Endothelial cell of umbilical vein (primary cell): Measurements from ENCODE around the gene EVC. TPM values are rescaled to one million over a fixed set of nuclear protein-coding genes. Genes with fewer than 3 reads are reported as not detected.

ENCODE experiments used
- BruUV-seq: library from RNA; stranded (reverse); fragments of 400-500 nt; replicated peaks from 2 replicates; lab custom pipeline; 2021; lab: Mats Ljungman, UMichigan
- CTCF ChIA-PET: fragments of 300-600, 350-600 bp; sonication (Branson Sonifier 250); formaldehyde crosslinking; loops from one replicate; lab custom pipeline; 2021; ENCODE audit warnings: antibody characterized with exemption, inconsistent platforms; lab: Charles Lee
- POLR2A ChIA-PET: fragments of 300-600, 350-600 bp; sonication (Branson Sonifier 250); formaldehyde crosslinking; loops from one replicate; lab custom pipeline; 2021; ENCODE audit warnings: antibody characterized with exemption, inconsistent platforms; lab: Charles Lee
- DNase-seq: peaks from one replicate; pipeline ENCODE4 v3.0.0-alpha.2; 2011; ENCODE audit warnings: low read depth, low spot score
- FAIRE-seq: peaks from 2 replicates; lab custom pipeline; 2011; peaks lifted over from hg19 to GRCh38; lab: Jason Lieb, UNC
- H2AFZ ChIP-seq: 2 replicates; pipeline ENCODE4 v1.6.0; 2012; ENCODE audit warnings: low read depth, low read length, control low read depth, inconsistent platforms
- H3K27ac ChIP-seq: 2 replicates; pipeline ENCODE4 v1.5.1; 2011; ENCODE audit warnings: low read depth, mild to moderate bottlenecking, control low read depth, low read length, moderate library complexity; ENCODE audit not compliant: insufficient read depth
- H3K27me3 ChIP-seq, 2 experiments: 2 replicates each; pipeline versions ENCODE4 v1.6.0 to v1.6.1; 2011; ENCODE audit warnings: low read length in 2 of 2, mixed read lengths in 1 of 2; ENCODE audit not compliant: control insufficient read depth in 2 of 2, insufficient read depth in 2 of 2
- H3K36me3 ChIP-seq, 2 experiments: 2 replicates in 1 of 2; 3 replicates in 1 of 2; pipeline ENCODE4 v1.5.1; 2011; ENCODE audit warnings: low read length in 2 of 2, mild to moderate bottlenecking in 1 of 2, moderate library complexity in 1 of 2; ENCODE audit not compliant: control insufficient read depth in 2 of 2, insufficient read depth in 2 of 2; ENCODE audit errors: extremely low read depth in 1 of 2
- H3K4me1 ChIP-seq: 3 replicates; pipeline ENCODE4 v1.5.1; 2011; ENCODE audit warnings: mild to moderate bottlenecking, low read length; ENCODE audit not compliant: control insufficient read depth, insufficient read depth; ENCODE audit errors: extremely low read depth
- H3K4me2 ChIP-seq: 2 replicates; pipeline ENCODE4 v1.6.1; 2011; ENCODE audit warnings: low read length, control low read depth, mixed read lengths; ENCODE audit not compliant: insufficient read depth
- H3K4me3 ChIP-seq, 3 experiments: fragments of 200-600 bp in 1 of 3; sonication (generic), shearing (Covaris generic) in 1 of 3; replicated peaks in 1 of 3; 2 replicates each; pipeline ENCODE4 v1.5.1; 2011 to 2016; ENCODE audit warnings: control low read depth in 3 of 3, low read length in 3 of 3, mild to moderate bottlenecking in 2 of 3, inconsistent platforms in 1 of 3, low read depth in 1 of 3, moderate library complexity in 1 of 3; ENCODE audit not compliant: insufficient read depth in 1 of 3
- H3K79me2 ChIP-seq: 2 replicates; pipeline ENCODE4 v1.6.0; 2012; ENCODE audit warnings: low read length, inconsistent platforms; ENCODE audit not compliant: control insufficient read depth, insufficient read depth
- H3K9ac ChIP-seq: replicated peaks from 2 replicates; pipeline ENCODE3; 2011; ENCODE audit warnings: low read length, control low read depth; ENCODE audit not compliant: insufficient read depth; ENCODE audit errors: extremely low read depth
- H3K9me1 ChIP-seq: replicated peaks from 3 replicates; pipeline ENCODE4 v1.6.0; 2011; ENCODE audit warnings: mild to moderate bottlenecking, low read length; ENCODE audit not compliant: control insufficient read depth, insufficient read depth; ENCODE audit errors: extremely low read depth
- H3K9me3 ChIP-seq: replicated peaks from 2 replicates; pipeline ENCODE4 v1.5.1; 2012; ENCODE audit warnings: low read length, inconsistent platforms; ENCODE audit not compliant: control insufficient read depth, insufficient read depth
- H4K20me1 ChIP-seq: replicated peaks from 2 replicates; pipeline ENCODE3; 2011; ENCODE audit warnings: mild to moderate bottlenecking, low read length; ENCODE audit not compliant: control insufficient read depth, insufficient read depth; ENCODE audit errors: extremely low read depth
- CTCF ChIP-seq, 2 donors: IDR thresholded peaks; 1 replicate in 1 of 2; 2 replicates in 1 of 2; pipeline ENCODE4 v1.5.1; 2011; ENCODE audit warnings: low read length in 2 of 2, mild to moderate bottlenecking in 2 of 2, moderate library complexity in 2 of 2, control low read depth in 1 of 2, inconsistent platforms in 1 of 2, low read depth in 1 of 2; ENCODE audit not compliant: insufficient read depth in 1 of 2; ENCODE audit errors: extremely low read depth in 1 of 2
- EZH2 ChIP-seq: IDR thresholded peaks from 2 replicates; pipeline ENCODE4 v1.6.1; 2012; ENCODE audit warnings: borderline replicate concordance, low read depth, mild to moderate bottlenecking, moderate library complexity, low read length, inconsistent platforms; ENCODE audit not compliant: severe bottlenecking
- FOS ChIP-seq: IDR thresholded peaks from 2 replicates; pipeline ENCODE4 v1.6.1; 2011; ENCODE audit warnings: mild to moderate bottlenecking, low read length, moderate library complexity, borderline replicate concordance; ENCODE audit not compliant: insufficient read depth
- GATA2 ChIP-seq: IDR thresholded peaks from 2 replicates; pipeline ENCODE4 v1.7.0; 2011; ENCODE audit warnings: low read depth, mild to moderate bottlenecking, moderate library complexity, mixed read lengths, low read length; ENCODE audit not compliant: insufficient read length, insufficient read depth
- JUN ChIP-seq: IDR thresholded peaks from 2 replicates; pipeline ENCODE4 v1.6.1; 2011; ENCODE audit warnings: borderline replicate concordance, low read depth; ENCODE audit not compliant: insufficient read length, insufficient read depth
- MAX ChIP-seq: IDR thresholded peaks from 2 replicates; pipeline ENCODE4 v1.6.1; 2011; ENCODE audit not compliant: insufficient read depth, insufficient read length
- MYC ChIP-seq: IDR thresholded peaks from one replicate; pipeline ENCODE4 v1.6.1; 2011; ENCODE audit warnings: mild to moderate bottlenecking, low read depth, low read length
- POLR2A ChIP-seq: IDR thresholded peaks from 2 replicates; pipeline ENCODE4 v1.6.1; 2012; ENCODE audit warnings: low read depth, mild to moderate bottlenecking, control low read depth, low read length
- POLR2AphosphoS5 ChIP-seq: IDR thresholded peaks from 2 replicates; pipeline ENCODE4 v1.6.1; 2012; ENCODE audit warnings: low read depth, mild to moderate bottlenecking, control low read depth, low read length, moderate library complexity; ENCODE audit not compliant: insufficient read depth
- dilution Hi-C: fragments of 300-500 bp; cut with MboI; formaldehyde crosslinking; loops from one replicate; pipeline ENCODE4 v1.15.0; 2019; ENCODE audit warnings: low sequenced_read_pairs; ENCODE audit not compliant: extremely low pct_ligation_motif_present
- intact Hi-C: fragments of 100-400 bp; cut with micrococcal nuclease; formaldehyde crosslinking; loops from one replicate; pipeline ENCODE4 v1.10.0; 2022
- polyA plus RNA-seq, 4 experiments: library from polyadenylated mRNA; depleted of rRNA in 3 of 4; stranded (reverse) in 3 of 4; unstranded in 1 of 4; fragments of >200 nt; gene quantifications; 2 replicates each; pipeline versions ENCODE4 v1.2.1 to v1.2.3, GENCODE V29; 2011 to 2012; ENCODE audit warnings: missing spikeins in 1 of 4
- total RNA-seq: library from RNA; stranded (reverse); gene quantifications from 2 replicates; pipeline ENCODE4 v1.2.3, GENCODE V29; 2021

Gene EVC
- total and polyA plus RNA-seq, 2 donors (not counting 3 experiments of a cell fraction or from before 2014, with no cell fraction given): 6.3 to 31.6 TPM

GRCh38 chr4:5718411-5718810 lies 7.4 kb downstream of the EVC start:
- Histone ChIP-seq H3K4me1 (peaks cover 3% of the 10 kb centered on the region), H2AFZ (no peak overlapping the region), H3K4me2 (no peak overlapping the region), H3K79me2 (peaks cover 10% of the 10 kb centered on the region), H3K9me3 (no peaks in the 10 kb centered on the region), H4K20me1 (no peaks in the 10 kb centered on the region), H3K4me3 (no peak overlapping the region), H3K9me1 (no peaks in the 10 kb centered on the region), H3K9ac (no peak overlapping the region), H3K36me3 (peaks cover 3 to 4% of the 10 kb centered on the region in 2 experiments), H3K27ac (no peak overlapping the region), H3K27me3 (no peaks in the 10 kb centered on the region)
- TF ChIP-seq POLR2A (no peak), GATA2 (no peak), POLR2AphosphoS5 (no peak), FOS (no peak), JUN (no peak), CTCF (IDR thresholded peaks at IDR 0.05; ENCODE audit: extremely low read depth in 1 of 2, insufficient read depth in 1 of 2, low read depth in 1 of 2, low read length in 2 of 2) (no peak), MAX (no peak), EZH2 (no peak), MYC (no peak)
- BruUV-seq: no TSS peak
- DNase-seq (no peak), FAIRE-seq (no peak)
- ChIA-PET POLR2A (no interaction called here), CTCF (no interaction called here)
- intact Hi-C loops: no loop called here
- dilution Hi-C loops: no loop called here
